Fibroblast of skin of right biceps (primary cell): ENCODE results near the gene DUSP1.
"Not testable (repeated sequence)": the region's sequence is repeated elsewhere in the genome, so short reads cannot be mapped to it uniquely, and the experiment has no call there.

Source experiments
- DNase-seq: peaks from one replicate; pipeline ENCODE4 v3.0.0-alpha.2; 2013

Gene DUSP1, protein sequence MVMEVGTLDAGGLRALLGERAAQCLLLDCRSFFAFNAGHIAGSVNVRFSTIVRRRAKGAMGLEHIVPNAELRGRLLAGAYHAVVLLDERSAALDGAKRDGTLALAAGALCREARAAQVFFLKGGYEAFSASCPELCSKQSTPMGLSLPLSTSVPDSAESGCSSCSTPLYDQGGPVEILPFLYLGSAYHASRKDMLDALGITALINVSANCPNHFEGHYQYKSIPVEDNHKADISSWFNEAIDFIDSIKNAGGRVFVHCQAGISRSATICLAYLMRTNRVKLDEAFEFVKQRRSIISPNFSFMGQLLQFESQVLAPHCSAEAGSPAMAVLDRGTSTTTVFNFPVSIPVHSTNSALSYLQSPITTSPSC

GRCh38 chr5:172770675-172771438 lies at the start of gene DUSP1:
Gene DUSP1 (minus strand): TSS chr5:172771195. CDS start chr5:172770952, 243 bp downstream.
- peak; percentile 99 for DNase-seq

DNA sequence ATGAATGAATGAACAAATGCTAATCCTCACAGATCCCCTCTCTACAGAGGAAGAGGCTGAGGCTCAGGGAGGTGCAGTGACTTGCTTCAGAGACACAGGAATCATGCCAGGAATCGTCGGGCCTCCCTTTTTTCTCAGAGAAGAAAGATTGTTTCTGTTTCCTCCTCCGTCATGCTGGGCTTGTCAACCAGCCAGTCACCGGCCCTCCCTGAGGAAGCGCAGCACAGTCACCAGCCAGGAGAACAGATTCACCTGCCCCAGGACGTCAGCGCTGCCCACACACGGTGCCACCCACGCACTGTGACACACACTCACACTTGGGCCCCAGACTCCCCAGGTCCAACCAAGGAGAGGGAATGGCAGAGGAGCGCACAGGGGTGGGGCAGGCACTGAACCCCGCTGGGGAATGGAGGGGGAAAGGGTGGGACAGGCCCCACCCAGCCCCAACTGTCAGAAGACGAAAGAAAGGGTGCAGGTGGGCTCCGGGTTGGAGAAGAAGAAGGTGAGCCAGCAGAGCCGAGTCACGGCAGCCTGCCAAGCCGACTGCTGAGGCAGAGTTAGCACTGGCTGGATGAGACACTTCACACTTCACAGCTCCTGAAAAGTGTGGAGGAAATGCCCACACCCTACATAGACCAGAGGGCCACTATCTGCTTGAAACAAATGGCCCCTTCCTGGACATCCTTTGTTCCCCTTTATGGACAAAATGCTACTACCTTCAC lies 49.2 kb upstream of the DUSP1 start:
- peak; percentile 38 for DNase-seq

- no peak for DNase-seq
Measured at GRCh38 chr5:172819569-172819968, 48.6 kb upstream of the DUSP1 start.

- no peak for DNase-seq
Measured at GRCh38 chr5:172818081-172818480, 47.1 kb upstream of the DUSP1 start.

GRCh38 chr5:172817664-172818063 lies 46.7 kb upstream of the DUSP1 start:
- no peak for DNase-seq

GRCh38 chr5:172816925-172817562 lies 46.0 kb upstream of the DUSP1 start:
- DNase-seq, result peak; percentile 89

GRCh38 chr5:172815631-172816030 lies 44.6 kb upstream of the DUSP1 start:
- no peak for DNase-seq

- not testable (repeated sequence) for DNase-seq
Measured at GRCh38 chr5:172810996-172811395, 40.0 kb upstream of the DUSP1 start.

GRCh38 chr5:172809774-172810173 lies 38.8 kb upstream of the DUSP1 start:
- no peak for DNase-seq

DNA sequence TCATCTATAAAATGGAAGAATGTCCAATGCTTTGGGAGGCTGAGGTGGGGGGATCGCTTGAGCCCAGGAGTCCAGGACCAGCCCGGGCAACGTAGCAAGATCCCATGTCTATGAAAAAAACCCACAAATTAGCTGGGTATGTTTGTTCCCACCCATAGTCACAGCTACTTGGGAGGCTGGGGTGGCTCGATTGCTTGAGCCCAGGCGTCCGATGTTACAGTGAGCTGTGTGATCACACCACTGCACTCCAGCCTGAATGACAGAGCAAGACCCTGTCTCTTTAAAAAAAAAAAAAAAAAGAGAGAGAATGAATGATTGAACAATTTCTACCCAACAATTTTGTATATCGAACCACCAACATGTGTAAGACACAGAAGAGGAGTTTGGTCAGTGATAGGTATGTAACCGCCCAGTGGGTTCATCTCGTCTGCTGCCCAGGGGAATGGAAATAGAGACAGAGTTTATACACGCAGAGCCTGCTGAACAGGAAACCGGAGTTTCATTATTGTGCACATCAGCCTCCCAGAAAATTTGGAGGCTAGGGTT lies 36.8 kb upstream of the DUSP1 start:
- no peak for DNase-seq

GRCh38 chr5:172806897-172807672 lies 36.1 kb upstream of the DUSP1 start:
- peak; percentile 86 for DNase-seq

GRCh38 chr5:172805736-172806255 lies 34.8 kb upstream of the DUSP1 start:
- DNase-seq, result no peak

- DNase-seq, result no peak
Measured at GRCh38 chr5:172805018-172805683, 34.2 kb upstream of the DUSP1 start.

DNA sequence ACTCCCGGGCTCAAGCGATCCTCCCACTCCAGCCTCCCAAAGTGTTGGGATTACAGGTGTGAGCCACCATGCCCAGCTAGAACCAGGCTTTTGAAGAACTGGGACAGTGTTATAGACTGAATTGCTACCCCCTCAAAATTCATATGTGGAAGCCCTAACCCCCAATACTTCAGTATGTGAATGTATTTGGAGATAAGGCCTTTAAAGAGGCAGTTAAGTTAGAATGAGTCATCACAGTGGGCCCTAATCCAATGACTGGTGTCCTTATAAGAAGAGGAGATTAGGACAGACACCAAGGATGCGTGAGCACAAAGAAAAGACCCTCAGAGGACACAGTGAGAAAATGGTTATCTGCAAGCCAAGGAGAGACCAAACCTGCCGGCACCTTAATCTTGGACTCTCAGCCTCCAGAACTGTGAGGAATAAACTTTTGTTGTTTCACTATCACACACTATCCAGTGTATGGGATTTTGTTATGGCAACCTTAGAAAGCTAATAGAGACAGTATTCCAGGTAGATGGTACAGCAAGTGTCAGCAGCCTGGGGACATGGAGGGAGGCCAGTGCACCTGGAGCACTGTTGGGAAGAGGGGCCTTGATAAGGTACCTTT lies 31.7 kb upstream of the DUSP1 start:
- peak; percentile 81 for DNase-seq

DNA sequence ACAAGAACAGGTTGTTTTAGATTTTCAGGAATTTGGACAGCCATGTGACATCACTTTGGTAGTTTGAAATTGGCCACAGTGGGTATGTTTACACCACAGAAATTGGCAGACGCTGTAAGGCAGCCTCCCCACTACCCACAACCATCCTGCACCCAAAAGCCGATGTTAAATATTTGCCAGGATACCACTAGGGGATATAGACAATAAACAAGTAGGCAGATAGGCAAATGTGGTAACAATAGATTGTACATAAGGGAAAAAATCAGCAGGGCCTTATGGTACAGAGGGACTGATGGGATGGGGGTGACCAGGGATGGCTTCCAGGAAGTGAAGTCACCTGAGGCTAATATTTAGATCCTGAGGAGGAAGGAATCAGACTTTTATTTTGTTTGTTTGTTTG lies 31.1 kb upstream of the DUSP1 start:
- DNase-seq, result no peak

DNA sequence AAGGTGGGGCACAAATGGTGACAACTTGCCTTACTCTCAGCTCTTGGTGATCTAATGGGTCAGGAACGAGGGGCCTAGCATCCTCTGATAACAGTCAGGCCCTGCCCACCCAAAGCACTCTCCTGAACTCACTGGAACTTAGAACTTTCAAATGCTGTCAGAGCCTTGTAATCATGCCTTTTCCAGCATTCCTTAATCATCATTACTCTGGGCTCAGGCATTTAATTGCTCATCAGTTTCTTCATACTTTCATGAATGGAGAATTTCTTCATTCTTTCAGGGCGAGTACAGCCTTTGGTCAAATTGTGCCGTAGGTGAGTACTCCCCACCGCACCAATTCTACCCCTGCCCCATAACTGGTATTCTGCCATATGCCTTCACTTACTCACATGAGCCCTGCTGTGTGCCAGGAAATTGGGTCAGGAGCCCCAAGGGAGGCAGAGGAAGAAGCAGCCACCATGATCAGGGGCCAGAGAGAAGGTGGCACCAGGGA lies 30.2 kb upstream of the DUSP1 start:
- DNase-seq, result peak; percentile 98

- DNase-seq, result peak; percentile 91
Measured at GRCh38 chr5:172800088-172800551, 29.1 kb upstream of the DUSP1 start.

DNA sequence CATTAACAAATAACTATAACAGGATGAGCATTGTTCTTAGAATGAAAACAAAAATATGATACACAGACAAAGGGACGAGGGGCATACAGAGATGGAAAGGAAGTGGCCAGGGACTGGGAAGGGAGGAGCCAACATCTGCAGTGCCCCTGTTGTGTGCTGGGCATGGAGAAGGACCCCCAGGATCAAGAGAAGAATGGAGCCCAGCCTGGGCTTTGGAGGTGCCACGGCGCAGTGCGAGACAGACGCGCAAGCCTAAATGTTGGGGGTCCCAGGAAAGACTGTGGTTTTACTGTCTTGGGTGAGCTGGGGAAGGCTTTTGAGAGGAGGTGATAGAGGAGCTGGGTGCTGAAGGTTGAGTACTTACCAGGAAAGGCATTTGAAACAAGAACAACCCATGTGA lies 28.4 kb upstream of the DUSP1 start:
- no peak for DNase-seq

GRCh38 chr5:172798422-172799215 lies 27.6 kb upstream of the DUSP1 start:
- peak; percentile 94 for DNase-seq
